OCI-LY7 (cell line): Measurements from ENCODE around the gene CTBP2.

Source experiments
- EZH2phosphoT487 ChIP-seq: fragments of 200-600 bp; sonication (generic); IDR thresholded peaks from 2 replicates; pipeline ENCODE4 v1.6.1; 2018; ENCODE audit warnings: low read depth, borderline replicate concordance, mild to moderate bottlenecking, mixed run types, antibody characterized with exemption, low read length, moderate library complexity, mixed read lengths
- TF ChIP-seq, protein P1 (sequence below): fragments of 200-600 bp; sonication (generic); conservative IDR thresholded peaks from 2 replicates; pipeline ENCODE4 v1.5.1; 2014; ENCODE audit warnings: mild to moderate bottlenecking, antibody characterized with exemption, low read length, moderate library complexity, mixed read lengths

DNA sequence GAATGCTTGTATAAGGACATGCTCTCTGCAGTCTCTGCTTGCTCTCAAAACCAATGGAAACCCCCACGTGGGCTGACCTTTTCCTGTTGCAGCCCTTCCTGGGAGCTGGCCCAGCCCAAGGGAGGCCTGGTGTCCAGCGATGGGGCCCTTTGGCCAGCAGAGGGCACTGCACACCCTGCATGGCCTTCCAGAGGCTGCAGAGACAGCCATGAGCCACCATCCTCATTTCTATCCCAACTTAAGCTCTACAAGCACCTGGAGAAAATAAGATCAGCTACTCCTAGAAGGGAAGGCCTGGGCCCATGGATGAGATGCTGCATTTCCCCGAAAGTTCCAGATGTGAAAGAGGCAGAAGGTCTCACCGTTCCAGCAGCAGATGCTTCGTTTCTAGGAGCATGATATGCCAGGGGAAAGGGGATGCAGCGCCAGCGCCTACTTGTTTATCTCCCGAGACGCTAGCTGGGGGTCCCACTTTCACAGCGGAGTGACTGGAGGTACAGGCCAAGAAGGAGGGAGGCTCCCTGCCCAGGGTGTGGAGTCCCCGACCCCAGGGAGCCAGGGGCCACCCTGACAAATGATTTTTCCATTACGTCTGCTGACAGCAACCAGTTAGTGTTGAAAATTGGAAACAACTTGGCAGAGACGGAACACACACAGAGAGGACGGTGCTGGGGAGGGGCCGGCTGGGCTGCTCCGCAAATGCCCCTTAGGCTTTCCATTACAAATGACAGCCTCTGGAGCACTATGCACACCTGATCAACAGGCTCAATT lies 112.1 kb downstream of the CTBP2 start:
- TF ChIP-seq, protein P1, sequence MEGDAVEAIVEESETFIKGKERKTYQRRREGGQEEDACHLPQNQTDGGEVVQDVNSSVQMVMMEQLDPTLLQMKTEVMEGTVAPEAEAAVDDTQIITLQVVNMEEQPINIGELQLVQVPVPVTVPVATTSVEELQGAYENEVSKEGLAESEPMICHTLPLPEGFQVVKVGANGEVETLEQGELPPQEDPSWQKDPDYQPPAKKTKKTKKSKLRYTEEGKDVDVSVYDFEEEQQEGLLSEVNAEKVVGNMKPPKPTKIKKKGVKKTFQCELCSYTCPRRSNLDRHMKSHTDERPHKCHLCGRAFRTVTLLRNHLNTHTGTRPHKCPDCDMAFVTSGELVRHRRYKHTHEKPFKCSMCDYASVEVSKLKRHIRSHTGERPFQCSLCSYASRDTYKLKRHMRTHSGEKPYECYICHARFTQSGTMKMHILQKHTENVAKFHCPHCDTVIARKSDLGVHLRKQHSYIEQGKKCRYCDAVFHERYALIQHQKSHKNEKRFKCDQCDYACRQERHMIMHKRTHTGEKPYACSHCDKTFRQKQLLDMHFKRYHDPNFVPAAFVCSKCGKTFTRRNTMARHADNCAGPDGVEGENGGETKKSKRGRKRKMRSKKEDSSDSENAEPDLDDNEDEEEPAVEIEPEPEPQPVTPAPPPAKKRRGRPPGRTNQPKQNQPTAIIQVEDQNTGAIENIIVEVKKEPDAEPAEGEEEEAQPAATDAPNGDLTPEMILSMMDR = peak; percentile 92
- TF ChIP-seq EZH2phosphoT487 = no peak
